SK-N-SH (cell line): ENCODE results near the gene DEGS1. TPM values are rescaled to one million over a fixed set of nuclear protein-coding genes. Genes with fewer than 3 reads are reported as not detected.

ENCODE experiments used
- CTCF ChIA-PET: fragments of 300-600, 350-600 bp; formaldehyde crosslinking; extraction: SDS; loops from one replicate; lab custom pipeline; 2021; lab: Yijun Ruan, JAX
- POLR2A ChIA-PET: fragments of 350-600 bp; sonication (Branson Sonifier 250); formaldehyde crosslinking; extraction: SDS; loops from one replicate; lab custom pipeline; 2020; ENCODE audit warnings: antibody characterized with exemption, inconsistent platforms; lab: Yijun Ruan, JAX
- DNase-seq: peaks from one replicate; pipeline ENCODE4 v3.0.0; 2012
- H2AFZ ChIP-seq: fragments of 200-600 bp; sonication (generic); 2 replicates; pipeline ENCODE4 v1.8.1; 2016; ENCODE audit warnings: antibody characterized with exemption, mild to moderate bottlenecking, low read depth
- H3F3A ChIP-seq: fragments of 200-600 bp; sonication (generic); replicated peaks from 2 replicates; pipeline ENCODE3; 2016; ENCODE audit warnings: antibody characterized with exemption, mild to moderate bottlenecking; ENCODE audit not compliant: insufficient read depth
- H3K27ac ChIP-seq, 2 experiments: fragments of 200-500 bp in 1 of 2; fragments of 200-600 bp in 1 of 2; sonication (Bioruptor generic) in 1 of 2; sonication (generic), shearing (Covaris generic) in 1 of 2; 2 replicates each; pipeline versions ENCODE4 v1.5.1 to v1.6.1; 2014 to 2016; ENCODE audit warnings: low read depth in 2 of 2, inconsistent platforms in 1 of 2, low read length in 1 of 2, mild to moderate bottlenecking in 1 of 2, mixed read lengths in 1 of 2
- H3K27me3 ChIP-seq: fragments of 200-600 bp; sonication (generic), shearing (Covaris generic); 2 replicates; pipeline ENCODE4 v1.6.1; 2016; ENCODE audit warnings: mixed run types; ENCODE audit not compliant: insufficient read depth
- H3K36me3 ChIP-seq, 2 experiments: fragments of 200-500 bp in 1 of 2; fragments of 200-600 bp in 1 of 2; sonication (Bioruptor generic) in 1 of 2; sonication (generic) in 1 of 2; replicated peaks in 1 of 2; 2 replicates each; pipeline versions ENCODE3 to v1.5.1; 2014 to 2016; ENCODE audit warnings: low read length in 1 of 2, mild to moderate bottlenecking in 1 of 2; ENCODE audit not compliant: insufficient read depth in 2 of 2, control insufficient read depth in 1 of 2
- H3K4me1 ChIP-seq, 2 experiments: fragments of 200-500 bp in 1 of 2; fragments of 200-600 bp in 1 of 2; sonication (Bioruptor generic) in 1 of 2; sonication (generic), shearing (Covaris generic) in 1 of 2; 2 replicates each; pipeline versions ENCODE4 v1.5.1 to v1.6.1; 2014 to 2016; ENCODE audit warnings: low read depth in 1 of 2, low read length in 1 of 2, mixed run types in 1 of 2; ENCODE audit not compliant: insufficient read depth in 2 of 2, control insufficient read depth in 1 of 2
- H3K4me2 ChIP-seq: fragments of 200-600 bp; sonication (generic), shearing (Covaris generic); 2 replicates; pipeline ENCODE4 v1.6.1; 2017; ENCODE audit warnings: mixed run types
- H3K4me3 ChIP-seq, 2 experiments: fragments of 200-500 bp in 1 of 2; fragments of 200-600 bp in 1 of 2; sonication (Bioruptor generic) in 1 of 2; sonication (generic), shearing (Covaris generic) in 1 of 2; 2 replicates each; pipeline versions ENCODE4 v1.5.1 to v1.8.1; 2014 to 2016; ENCODE audit warnings: low read depth in 2 of 2, inconsistent platforms in 1 of 2, low read length in 1 of 2, mild to moderate bottlenecking in 1 of 2, mixed read lengths in 1 of 2, moderate library complexity in 1 of 2
- H3K79me2 ChIP-seq: fragments of 200-600 bp; sonication (generic); 2 replicates; pipeline ENCODE4 v1.8.1; 2017; ENCODE audit warnings: mild to moderate bottlenecking; ENCODE audit not compliant: insufficient read depth
- H3K9ac ChIP-seq: fragments of 200-600 bp; sonication (generic); 2 replicates; pipeline ENCODE4 v1.6.1; 2017; ENCODE audit warnings: mixed run types
- H3K9me2 ChIP-seq: fragments of 200-600 bp; sonication (generic); 2 replicates; pipeline ENCODE4 v1.6.1; 2017; ENCODE audit warnings: mixed run types
- H3K9me3 ChIP-seq: fragments of 200-600 bp; sonication (generic); 2 replicates; pipeline ENCODE4 v1.6.1; 2017; ENCODE audit warnings: mixed run types, mild to moderate bottlenecking, moderate library complexity
- H4K20me1 ChIP-seq: fragments of 200-600 bp; sonication (generic); 2 replicates; pipeline ENCODE4 v1.6.1; 2017; ENCODE audit warnings: mild to moderate bottlenecking, mixed run types; ENCODE audit not compliant: insufficient read depth
- EP300 ChIP-seq, 2 experiments: IDR thresholded peaks; 2 replicates each; pipeline versions ENCODE4 v1.4.0 to v1.6.1; 2012; ENCODE audit warnings: borderline replicate concordance in 1 of 2, low read depth in 1 of 2, low read length in 1 of 2
- FOXM1 ChIP-seq: IDR thresholded peaks from 2 replicates; pipeline ENCODE4 v1.4.0; 2012; ENCODE audit warnings: low read depth, mild to moderate bottlenecking
- GABPA ChIP-seq: IDR thresholded peaks from 2 replicates; pipeline ENCODE4 v1.4.0; 2012; ENCODE audit warnings: low read depth, mild to moderate bottlenecking
- MEF2A ChIP-seq: IDR thresholded peaks from 2 replicates; pipeline ENCODE4 v1.4.0; 2012; ENCODE audit warnings: low read depth, borderline replicate concordance
- NFIC ChIP-seq: IDR thresholded peaks from 2 replicates; pipeline ENCODE4 v1.4.0; 2012; ENCODE audit warnings: borderline replicate concordance
- RFX5 ChIP-seq: IDR thresholded peaks from 2 replicates; pipeline ENCODE4 v1.6.1; 2012; ENCODE audit warnings: mild to moderate bottlenecking, improper control_type of control experiment, low read length
- RXRA ChIP-seq: IDR thresholded peaks from 2 replicates; pipeline ENCODE4 v1.4.0; 2012; ENCODE audit warnings: low read depth, mild to moderate bottlenecking, borderline replicate concordance
- SIN3A ChIP-seq: IDR thresholded peaks from 2 replicates; pipeline ENCODE4 v1.6.1; 2012; ENCODE audit warnings: low read depth, mild to moderate bottlenecking, low read length, moderate library complexity, borderline replicate concordance
- SMC3 ChIP-seq: IDR thresholded peaks from 2 replicates; pipeline ENCODE4 v1.6.1; 2012; ENCODE audit warnings: low read depth, low read length, improper control_type of control experiment
- TAF1 ChIP-seq: IDR thresholded peaks from 2 replicates; pipeline ENCODE4 v1.6.1; 2012; ENCODE audit warnings: low read depth, mild to moderate bottlenecking, low read length, moderate library complexity, borderline replicate concordance
- TCF12 ChIP-seq: IDR thresholded peaks from 2 replicates; pipeline ENCODE4 v1.4.0; 2012
- WGBS: methylation state at CpG from one replicate; pipeline ENCODE4 v1.1.6; 2017; ENCODE audit warnings: low lambda C conversion rate; 5-methylcytosine and 5-hydroxymethylcytosine counted together
- polyA plus RNA-seq, 3 experiments: library from polyadenylated mRNA; depleted of rRNA; stranded (reverse); fragments of >200 nt; gene quantifications; 2 replicates each; pipeline ENCODE4 v1.2.3, GENCODE V29; 2012
- small RNA-seq, 7 experiments: library from RNA; depleted of rRNA; stranded (forward); fragments of <200 nt; gene quantifications; one replicate each; pipeline ENCODE3, GENCODE V24; 2012
- TF ChIP-seq, protein P1 (sequence below): fragments of 200-600 bp; sonication (generic); IDR thresholded peaks from 2 replicates; pipeline ENCODE4 v1.6.1; 2017; ENCODE audit warnings: antibody characterized with exemption, mild to moderate bottlenecking, moderate library complexity
- TF ChIP-seq, protein P2 (sequence below): IDR thresholded peaks from 2 replicates; pipeline ENCODE4; 2012
- TF ChIP-seq, protein P3 (sequence below): IDR thresholded peaks from 2 replicates; pipeline ENCODE4 v1.4.0; 2012; ENCODE audit warnings: low read depth

The DEGS1 gene
- polyA plus RNA-seq, 1 of the 3 experiments (the other 2 are of a cell fraction): 62.3 TPM

DNA sequence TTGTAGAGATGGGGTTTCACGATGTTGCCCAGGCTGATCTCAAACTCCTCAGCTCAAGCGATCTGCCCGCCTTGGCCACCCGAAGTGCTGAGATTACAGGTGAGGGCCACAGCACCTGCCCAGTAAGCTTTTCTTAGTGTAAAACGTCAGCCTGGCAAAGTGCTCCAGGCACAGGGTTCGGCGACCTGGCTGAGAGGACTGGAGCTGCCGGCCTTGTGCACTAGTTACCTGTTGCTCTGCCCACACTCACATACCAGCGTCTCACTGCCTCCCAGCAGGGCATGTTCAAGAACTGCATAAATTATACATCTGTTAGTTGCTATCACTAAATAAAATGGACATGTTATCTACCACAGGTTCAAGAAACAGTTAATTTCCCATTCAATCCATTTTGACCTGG lies 55.2 kb downstream of the DEGS1 start:
- Histone ChIP-seq H4K20me1 (no peaks in the 10 kb centered on the region), H3K27ac (no peak overlapping the region), H3K4me2 (no peak overlapping the region), H3K9ac (no peak overlapping the region), H3K27me3 (no peaks in the 10 kb centered on the region), H3K9me2 (no peaks in the 10 kb centered on the region), H3K4me1 (no peaks in the 10 kb centered on the region), H3K36me3 (peaks cover 15 to 26% of the 10 kb centered on the region in 2 experiments), H3K79me2 (no peaks in the 10 kb centered on the region), H3F3A (no peaks in the 10 kb centered on the region), H3K4me3 (no peak overlapping the region), H2AFZ (no peak overlapping the region), H3K9me3 (no peaks in the 10 kb centered on the region)
- POLR2A ChIA-PET: no interaction called here
- 92% methylated on average over 9 of the region's 9 CpGs for WGBS
- CTCF ChIA-PET: interaction anchor here (1.3 kb wide), 1 partner anchor 96 kb away, joined by 3 read pairs; no protein-coding TSS in a partner anchor
- no peak for DNase-seq
- TF ChIP-seq FOXM1: no peak
- no peak for TF ChIP-seq MEF2A
- no peak for TF ChIP-seq SMC3
- TF ChIP-seq, protein P1, sequence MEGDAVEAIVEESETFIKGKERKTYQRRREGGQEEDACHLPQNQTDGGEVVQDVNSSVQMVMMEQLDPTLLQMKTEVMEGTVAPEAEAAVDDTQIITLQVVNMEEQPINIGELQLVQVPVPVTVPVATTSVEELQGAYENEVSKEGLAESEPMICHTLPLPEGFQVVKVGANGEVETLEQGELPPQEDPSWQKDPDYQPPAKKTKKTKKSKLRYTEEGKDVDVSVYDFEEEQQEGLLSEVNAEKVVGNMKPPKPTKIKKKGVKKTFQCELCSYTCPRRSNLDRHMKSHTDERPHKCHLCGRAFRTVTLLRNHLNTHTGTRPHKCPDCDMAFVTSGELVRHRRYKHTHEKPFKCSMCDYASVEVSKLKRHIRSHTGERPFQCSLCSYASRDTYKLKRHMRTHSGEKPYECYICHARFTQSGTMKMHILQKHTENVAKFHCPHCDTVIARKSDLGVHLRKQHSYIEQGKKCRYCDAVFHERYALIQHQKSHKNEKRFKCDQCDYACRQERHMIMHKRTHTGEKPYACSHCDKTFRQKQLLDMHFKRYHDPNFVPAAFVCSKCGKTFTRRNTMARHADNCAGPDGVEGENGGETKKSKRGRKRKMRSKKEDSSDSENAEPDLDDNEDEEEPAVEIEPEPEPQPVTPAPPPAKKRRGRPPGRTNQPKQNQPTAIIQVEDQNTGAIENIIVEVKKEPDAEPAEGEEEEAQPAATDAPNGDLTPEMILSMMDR: no peak
- TF ChIP-seq GABPA: no peak
- TF ChIP-seq, protein P2, sequence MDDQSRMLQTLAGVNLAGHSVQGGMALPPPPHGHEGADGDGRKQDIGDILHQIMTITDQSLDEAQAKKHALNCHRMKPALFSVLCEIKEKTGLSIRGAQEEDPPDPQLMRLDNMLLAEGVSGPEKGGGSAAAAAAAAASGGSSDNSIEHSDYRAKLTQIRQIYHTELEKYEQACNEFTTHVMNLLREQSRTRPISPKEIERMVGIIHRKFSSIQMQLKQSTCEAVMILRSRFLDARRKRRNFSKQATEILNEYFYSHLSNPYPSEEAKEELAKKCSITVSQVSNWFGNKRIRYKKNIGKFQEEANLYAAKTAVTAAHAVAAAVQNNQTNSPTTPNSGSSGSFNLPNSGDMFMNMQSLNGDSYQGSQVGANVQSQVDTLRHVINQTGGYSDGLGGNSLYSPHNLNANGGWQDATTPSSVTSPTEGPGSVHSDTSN: no peak
- TF ChIP-seq RFX5: no peak
- TF ChIP-seq RXRA: no peak
- TF ChIP-seq TCF12: no peak
- TF ChIP-seq, protein P3, sequence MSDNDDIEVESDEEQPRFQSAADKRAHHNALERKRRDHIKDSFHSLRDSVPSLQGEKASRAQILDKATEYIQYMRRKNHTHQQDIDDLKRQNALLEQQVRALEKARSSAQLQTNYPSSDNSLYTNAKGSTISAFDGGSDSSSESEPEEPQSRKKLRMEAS: no peak
- no peak for TF ChIP-seq TAF1
- no peak for TF ChIP-seq EP300 (IDR thresholded peaks at IDR 0.05; ENCODE audit: borderline replicate concordance in 1 of 2, low read depth in 1 of 2, low read length in 1 of 2)
- TF ChIP-seq SIN3A: no peak
- TF ChIP-seq NFIC: no peak

DNA sequence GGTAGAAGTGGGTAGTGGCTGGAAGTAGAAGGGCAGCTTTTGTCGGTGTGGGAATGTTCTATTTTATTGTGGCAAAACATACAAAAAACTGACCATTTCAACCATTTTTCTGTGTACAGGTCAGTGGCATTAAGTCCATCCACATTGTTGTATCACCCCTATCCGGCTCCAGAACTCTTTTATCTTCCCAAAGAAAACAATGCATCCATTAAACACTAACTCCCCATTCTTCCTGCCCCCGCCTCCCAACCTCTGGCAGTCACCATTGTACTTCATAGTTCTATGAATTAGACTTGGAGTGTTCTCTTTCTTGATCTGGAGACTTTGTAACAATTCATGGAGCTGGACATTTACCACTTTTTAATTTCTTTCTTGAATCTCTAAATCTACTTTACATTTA lies 55.7 kb downstream of the DEGS1 start:
- Histone ChIP-seq H3K4me2 (no peak overlapping the region), H3K9me3 (no peaks in the 10 kb centered on the region), H3K4me3 (no peak overlapping the region), H3K36me3 (peaks cover 15 to 32% of the 10 kb centered on the region in 2 experiments), H3K27ac (no peak overlapping the region), H4K20me1 (no peaks in the 10 kb centered on the region), H3F3A (no peaks in the 10 kb centered on the region), H3K79me2 (no peaks in the 10 kb centered on the region), H3K9ac (no peak overlapping the region), H2AFZ (no peak overlapping the region), H3K27me3 (no peaks in the 10 kb centered on the region), H3K4me1 (no peaks in the 10 kb centered on the region), H3K9me2 (no peaks in the 10 kb centered on the region)
- TF ChIP-seq SMC3: no peak
- TF ChIP-seq, protein P1: no peak
- 93% methylated on average over 3 of the region's 3 CpGs for WGBS
- ChIA-PET CTCF (no interaction called here), POLR2A (no interaction called here)
- DNase-seq: no peak

Small RNAs within 50 kb of the gene (small RNA-seq; reads per million reads assigned to genes)
- gene AC092809.3 (0 to 2.2 (median 0) reads per million in 7 experiments), gene RF00139 (0 reads per million in 7 experiments)

Other genes with a start within 250 kb of the DEGS1 start
- gene FBXO28, start 69.1 kb upstream of the DEGS1 start, polyA plus RNA-seq (2012; rRNA removed): 8.1 and 12.1 TPM in 2 replicates
- gene NVL, start 146.9 kb downstream of the DEGS1 start, polyA plus RNA-seq (2012; rRNA removed): 12.4 and 17.5 TPM in 2 replicates
- 37.7 and 56.8 TPM in 2 replicates for gene CNIH4, start 173.6 kb downstream of the DEGS1 start, polyA plus RNA-seq (2012; rRNA removed)